Left kidney (tissue), 2 donors: ENCODE data around the gene PITPNM3. TPM values are rescaled to one million over a fixed set of nuclear protein-coding genes. Genes with fewer than 3 reads are reported as not detected.

Experiments
- DNase-seq: peaks from one replicate; pipeline ENCODE4 v3.0.0-alpha.2; 2013
- polyA plus RNA-seq: library from polyadenylated mRNA; unstranded; fragments of 120-200 nt; gene quantifications from one replicate; pipeline ENCODE4 v1.2.1, GENCODE V29; 2013; ENCODE audit not compliant: insufficient read length

PITPNM3 gene
- polyA plus RNA-seq, 1 donor, result 8.0 TPM

GRCh38 chr17:6462692-6463091 is 93.7 kb downstream of the PITPNM3 start:
- no peak for DNase-seq

- DNase-seq, result no peak
Observed at GRCh38 chr17:6461792-6462524, 94.4 kb downstream of the PITPNM3 start.

- DNase-seq, result no peak
Observed at GRCh38 chr17:6461246-6461645, 95.1 kb downstream of the PITPNM3 start.

- DNase-seq, result no peak
Observed at GRCh38 chr17:6460531-6461161, 95.7 kb downstream of the PITPNM3 start.

- no peak for DNase-seq
Observed at GRCh38 chr17:6458460-6458950, 97.8 kb downstream of the PITPNM3 start.

GRCh38 chr17:6457688-6458459 is 98.5 kb downstream of the PITPNM3 start:
- no peak for DNase-seq

- DNase-seq, result no peak
Observed at GRCh38 chr17:6456914-6457687, 99.3 kb downstream of the PITPNM3 start.

GRCh38 chr17:6456321-6456720 is 100.0 kb downstream of the PITPNM3 start:
- DNase-seq, result no peak

GRCh38 chr17:6455321-6455705 is 101.0 kb downstream of the PITPNM3 start:
- DNase-seq, result peak; percentile 53

- no peak for DNase-seq
Observed at GRCh38 chr17:6454495-6455320, 101.6 kb downstream of the PITPNM3 start.

GRCh38 chr17:6453279-6454024 is 102.9 kb downstream of the PITPNM3 start:
- no peak for DNase-seq

GRCh38 chr17:6452471-6453266 is 103.7 kb downstream of the PITPNM3 start:
- no peak for DNase-seq

- DNase-seq, result no peak
Observed at GRCh38 chr17:6450926-6451832, 105.2 kb downstream of the PITPNM3 start.

GRCh38 chr17:6449307-6449706 is 107.0 kb downstream of the PITPNM3 start:
- no peak for DNase-seq

- no peak for DNase-seq
Observed at GRCh38 chr17:6448473-6448872, 107.9 kb downstream of the PITPNM3 start.

GRCh38 chr17:6446516-6447100 is 109.7 kb downstream of the PITPNM3 start:
- DNase-seq, result no peak

- DNase-seq, result no peak
Observed at GRCh38 chr17:6444571-6445335, 111.6 kb downstream of the PITPNM3 start.
